Bronchial epithelial cell (primary cell): ENCODE measurements around the gene CEP250. TPM values are rescaled to one million over a fixed set of nuclear protein-coding genes. Genes with fewer than 3 reads are reported as not detected.
"Not testable (repeated sequence)": the region's sequence is repeated elsewhere in the genome, so short reads cannot be mapped to it uniquely, and the experiment has no call there.

Source experiments
- DNase-seq: peaks from one replicate; pipeline ENCODE4 v3.0.0-alpha.2; 2010; ENCODE audit warnings: low read depth
- FAIRE-seq: peaks from 2 replicates; lab custom pipeline; 2011; peaks lifted over from hg19 to GRCh38; lab: Jason Lieb, UNC
- H3K27me3 ChIP-seq: 2 replicates; pipeline ENCODE4 v1.5.1; 2011; ENCODE audit warnings: low read length; ENCODE audit not compliant: control insufficient read depth, insufficient read depth
- H3K36me3 ChIP-seq: 2 replicates; pipeline ENCODE4 v1.5.1; 2011; ENCODE audit warnings: low read length; ENCODE audit not compliant: control insufficient read depth, insufficient read depth
- H3K4me3 ChIP-seq: 2 replicates; pipeline ENCODE4 v1.5.1; 2011; ENCODE audit warnings: mild to moderate bottlenecking, low read depth, low read length, control low read depth
- CTCF ChIP-seq: IDR thresholded peaks from 2 replicates; pipeline ENCODE4 v1.5.1; 2011; ENCODE audit warnings: mild to moderate bottlenecking, moderate library complexity, low read length, control low read depth, inconsistent platforms; ENCODE audit not compliant: insufficient read depth, severe bottlenecking
- total RNA-seq: library from RNA; depleted of rRNA; stranded (reverse); fragments of >200 nt; gene quantifications from 2 replicates; pipeline ENCODE4 v1.2.1, GENCODE V29; 2014

Gene CEP250
- total RNA-seq, 1 donor from 2014 or later, result 15.0 TPM

DNA sequence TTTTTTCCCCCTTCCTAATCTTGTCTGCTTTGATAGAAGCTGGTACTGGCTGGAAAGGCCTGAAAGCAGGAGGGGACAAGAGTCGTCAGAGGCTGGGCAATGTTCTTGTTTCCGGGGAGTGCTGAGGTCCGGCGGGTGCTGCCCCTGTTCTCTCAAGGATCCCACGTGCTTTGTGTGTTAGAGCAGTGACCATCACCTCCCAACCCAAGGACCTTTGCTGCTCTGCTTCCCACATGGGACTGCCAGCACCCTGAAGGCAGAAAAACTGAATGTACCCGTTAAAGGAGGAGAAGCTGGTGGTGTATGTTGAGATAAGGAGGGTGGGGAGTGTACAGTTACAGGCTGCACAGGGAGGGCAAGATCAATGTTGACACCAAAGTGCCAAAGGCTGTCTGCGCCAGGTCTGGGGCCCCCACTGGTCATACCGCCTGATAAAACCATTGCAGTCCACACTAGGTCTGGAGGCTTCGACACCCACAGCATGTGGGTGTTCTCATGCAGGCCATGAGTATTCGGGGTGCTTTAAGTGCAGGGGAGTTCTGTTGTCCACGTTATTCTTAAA lies 59.1 kb downstream of the CEP250 start:
- Histone ChIP-seq H3K27me3 (no peaks in the 10 kb centered on the region), H3K4me3 (no peak overlapping the region), H3K36me3 (peaks cover 7% of the 10 kb centered on the region)
- TF ChIP-seq CTCF, result no peak
- DNase-seq, result no peak
- no peak for FAIRE-seq

GRCh38 chr20:35515341-35515740 lies 59.9 kb downstream of the CEP250 start:
- TF ChIP-seq CTCF, result no peak
- H3K4me3 ChIP-seq, result no peak overlapping the region
- FAIRE-seq (no peak), DNase-seq (no peak)
- no peaks in the 10 kb centered on the region for H3K27me3 ChIP-seq
- H3K36me3 ChIP-seq, result peaks cover 6% of the 10 kb centered on the region

GRCh38 chr20:35515949-35516645 lies 60.7 kb downstream of the CEP250 start:
- TF ChIP-seq CTCF, result no peak
- FAIRE-seq (peak; percentile 81), DNase-seq (peak; percentile 88)
- Histone ChIP-seq H3K27me3 (no peaks in the 10 kb centered on the region), H3K4me3 (no peak overlapping the region), H3K36me3 (peaks cover 6% of the 10 kb centered on the region)

DNA sequence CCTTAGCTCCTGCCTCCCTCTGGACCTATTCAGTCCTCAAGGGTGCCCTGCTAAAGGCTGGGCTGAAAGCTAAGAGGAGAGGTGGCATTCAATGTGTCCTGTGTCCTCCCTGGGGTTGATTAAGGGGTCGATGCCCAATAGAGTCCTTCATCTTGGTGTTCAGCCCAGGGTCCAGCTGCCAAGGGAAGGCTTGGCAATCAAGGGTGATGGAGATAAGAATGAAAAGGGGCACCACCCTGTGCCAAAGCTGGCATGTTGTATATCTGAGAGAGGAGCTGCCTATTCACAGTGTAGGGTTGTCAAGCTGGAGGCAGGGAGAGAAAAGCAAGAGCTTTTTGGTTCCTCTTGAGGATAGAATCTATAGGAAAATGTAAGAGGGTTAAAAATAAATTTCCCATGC lies 61.7 kb downstream of the CEP250 start:
- no peak overlapping the region for H3K4me3 ChIP-seq
- FAIRE-seq (peak; percentile 23), DNase-seq (no peak)
- no peaks in the 10 kb centered on the region for H3K27me3 ChIP-seq
- no peak for TF ChIP-seq CTCF
- peaks cover 2% of the 10 kb centered on the region for H3K36me3 ChIP-seq

GRCh38 chr20:35517767-35518166 lies 62.4 kb downstream of the CEP250 start:
- DNase-seq, FAIRE-seq, H3K27me3 ChIP-seq, H3K4me3 ChIP-seq, H3K36me3 ChIP-seq: not testable (repeated sequence)

DNA sequence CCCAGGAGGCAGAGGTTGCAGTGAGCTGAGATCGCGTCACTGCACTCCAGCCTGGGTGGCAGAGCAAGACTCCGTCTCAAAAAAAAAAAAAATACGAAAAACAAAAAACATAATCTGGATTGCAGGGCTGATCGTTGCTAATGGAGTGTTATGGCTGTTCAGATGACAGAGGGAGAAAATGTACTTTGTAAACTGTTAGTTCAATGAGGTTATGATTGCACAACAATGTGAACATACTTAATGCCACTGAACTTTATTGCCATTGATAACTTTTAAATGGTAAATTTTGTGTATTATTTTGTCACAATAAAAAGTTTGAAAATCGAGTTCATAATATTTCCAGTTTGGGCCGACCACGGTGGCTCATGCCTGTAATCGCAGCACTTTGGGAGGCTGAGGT lies 63.6 kb downstream of the CEP250 start:
- Histone ChIP-seq H3K36me3 (no peaks in the 10 kb centered on the region), H3K4me3 (no peak overlapping the region), H3K27me3 (no peaks in the 10 kb centered on the region)
- TF ChIP-seq CTCF, result no peak
- FAIRE-seq (no peak), DNase-seq (no peak)
